ENCODE data around the gene FAM9B. TPM values are rescaled to one million over a fixed set of nuclear protein-coding genes. Genes with fewer than 3 reads are reported as not detected.

The FAM9B gene
- polyA plus RNA-seq, 1 experiment = not detected

DNA sequence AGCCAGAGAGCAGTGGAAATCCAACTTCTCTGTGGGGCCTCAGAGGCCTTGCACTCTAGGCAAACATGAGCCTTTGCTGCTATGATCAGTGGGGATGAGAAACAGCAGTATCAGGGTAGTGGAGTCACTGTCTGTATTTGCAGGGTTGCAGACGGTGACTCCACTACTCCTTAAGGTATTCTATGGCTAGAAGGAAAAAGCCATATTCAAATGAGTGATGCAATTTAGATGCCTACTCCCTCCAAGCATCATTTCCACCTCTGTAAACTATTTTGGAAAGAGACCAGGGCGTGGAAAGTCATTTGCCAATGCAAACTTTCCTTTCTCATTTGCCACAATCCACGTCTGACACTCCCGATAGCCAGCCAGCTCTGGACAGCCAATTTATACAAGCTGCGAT, 35.6 kb upstream of the FAM9B start:
- Histone ChIP-seq H3K4me3 (ENCODE audit: low read depth, low read length) (no peak overlapping the region), H3K36me3 (ENCODE audit: control insufficient read depth, insufficient read depth, low read length) (no peaks in the 10 kb centered on the region), H3K27me3 (ENCODE audit: control insufficient read depth, insufficient read depth, low read length) (no peaks in the 10 kb centered on the region)
- ChIA-PET POLR2A (no interaction called here), CTCF (no interaction called here)
- DNase-seq (ENCODE audit: low read depth) = no peak
- TF ChIP-seq, protein P1, sequence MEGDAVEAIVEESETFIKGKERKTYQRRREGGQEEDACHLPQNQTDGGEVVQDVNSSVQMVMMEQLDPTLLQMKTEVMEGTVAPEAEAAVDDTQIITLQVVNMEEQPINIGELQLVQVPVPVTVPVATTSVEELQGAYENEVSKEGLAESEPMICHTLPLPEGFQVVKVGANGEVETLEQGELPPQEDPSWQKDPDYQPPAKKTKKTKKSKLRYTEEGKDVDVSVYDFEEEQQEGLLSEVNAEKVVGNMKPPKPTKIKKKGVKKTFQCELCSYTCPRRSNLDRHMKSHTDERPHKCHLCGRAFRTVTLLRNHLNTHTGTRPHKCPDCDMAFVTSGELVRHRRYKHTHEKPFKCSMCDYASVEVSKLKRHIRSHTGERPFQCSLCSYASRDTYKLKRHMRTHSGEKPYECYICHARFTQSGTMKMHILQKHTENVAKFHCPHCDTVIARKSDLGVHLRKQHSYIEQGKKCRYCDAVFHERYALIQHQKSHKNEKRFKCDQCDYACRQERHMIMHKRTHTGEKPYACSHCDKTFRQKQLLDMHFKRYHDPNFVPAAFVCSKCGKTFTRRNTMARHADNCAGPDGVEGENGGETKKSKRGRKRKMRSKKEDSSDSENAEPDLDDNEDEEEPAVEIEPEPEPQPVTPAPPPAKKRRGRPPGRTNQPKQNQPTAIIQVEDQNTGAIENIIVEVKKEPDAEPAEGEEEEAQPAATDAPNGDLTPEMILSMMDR (IDR thresholded peaks at IDR 0.05; ENCODE audit: insufficient read depth, low read depth, low read length) = no peak

DNA sequence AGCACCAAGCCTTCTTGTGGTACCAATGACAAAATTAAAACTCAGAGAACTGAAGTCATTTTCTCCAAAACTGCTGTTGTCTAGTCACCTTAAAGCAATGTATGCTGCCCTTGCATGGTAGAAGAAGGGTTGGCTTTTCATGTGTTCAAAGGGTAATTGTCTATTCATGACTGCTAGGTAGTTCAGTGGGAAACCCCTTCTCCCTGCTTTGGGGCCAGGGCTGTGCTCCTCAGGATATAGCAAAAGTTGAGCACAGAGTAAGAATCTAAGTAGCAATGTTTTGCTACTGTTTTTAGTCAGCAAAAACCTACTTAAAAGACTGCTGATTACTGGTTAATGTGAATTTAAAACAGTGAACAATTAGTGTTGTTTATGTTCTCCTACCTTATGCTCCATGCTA, 30.8 kb upstream of the FAM9B start:
- CTCF ChIA-PET = no interaction called here
- Histone ChIP-seq H3K36me3 (ENCODE audit: control insufficient read depth, insufficient read depth, low read length) (no peaks in the 10 kb centered on the region), H3K27me3 (ENCODE audit: control insufficient read depth, insufficient read depth, low read length) (no peaks in the 10 kb centered on the region), H3K4me3 (ENCODE audit: low read depth, low read length) (no peak overlapping the region)
- TF ChIP-seq, protein P1 (IDR thresholded peaks at IDR 0.05; ENCODE audit: insufficient read depth, low read depth, low read length) = no peak
- DNase-seq (ENCODE audit: low read depth) = no peak
- POLR2A ChIA-PET = no interaction called here

DNA sequence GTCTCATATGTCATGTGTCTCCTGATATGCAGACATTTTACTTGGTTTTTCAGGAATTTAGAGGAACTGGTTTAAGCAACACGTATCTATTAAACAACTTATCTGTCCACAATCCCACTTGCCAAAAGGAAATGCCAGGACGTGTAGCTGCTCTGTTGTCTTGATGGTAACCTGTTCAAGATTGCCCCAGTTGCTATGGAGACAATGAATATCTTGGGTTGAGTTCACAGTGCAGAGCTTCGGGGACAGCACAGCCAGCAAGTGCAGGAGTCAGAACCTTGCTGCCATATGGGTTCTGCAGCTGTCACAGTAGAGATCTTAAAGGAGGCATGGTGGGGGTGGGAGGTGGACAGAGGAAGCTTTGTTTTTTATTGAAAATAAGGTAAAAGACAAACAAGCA, 28.7 kb upstream of the FAM9B start:
- ChIA-PET POLR2A (no interaction called here), CTCF (no interaction called here)
- no peak for DNase-seq (ENCODE audit: low read depth)
- TF ChIP-seq, protein P1 (IDR thresholded peaks at IDR 0.05; ENCODE audit: insufficient read depth, low read depth, low read length) = no peak
- H3K36me3 ChIP-seq (ENCODE audit: control insufficient read depth, insufficient read depth, low read length) = no peaks in the 10 kb centered on the region
- no peaks in the 10 kb centered on the region for H3K27me3 ChIP-seq (ENCODE audit: control insufficient read depth, insufficient read depth, low read length)
- H3K4me3 ChIP-seq (ENCODE audit: low read depth, low read length) = no peak overlapping the region

DNA sequence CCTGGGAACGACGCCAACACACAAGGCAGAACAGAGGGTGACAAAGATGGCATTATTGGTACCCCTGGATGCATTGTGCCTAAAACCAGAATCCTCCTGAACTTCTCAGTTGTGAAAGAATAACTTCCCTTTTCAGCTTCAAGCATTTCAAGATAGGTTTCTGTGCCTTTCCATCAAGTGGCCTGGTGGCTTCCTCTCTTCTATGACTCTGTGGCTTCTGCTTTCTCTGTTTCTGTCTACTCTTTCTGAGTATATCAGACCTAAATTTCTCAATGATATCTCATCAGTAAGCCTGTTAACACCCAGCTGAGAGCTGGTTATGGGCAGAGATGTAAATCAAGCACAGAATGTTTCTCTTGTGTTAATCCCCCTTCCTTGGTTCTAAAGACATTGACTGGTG, 21.4 kb upstream of the FAM9B start:
- Histone ChIP-seq H3K27me3 (ENCODE audit: control insufficient read depth, insufficient read depth, low read length) (no peaks in the 10 kb centered on the region), H3K36me3 (ENCODE audit: control insufficient read depth, insufficient read depth, low read length) (no peaks in the 10 kb centered on the region), H3K4me3 (ENCODE audit: low read depth, low read length) (no peak overlapping the region)
- POLR2A ChIA-PET = no interaction called here
- TF ChIP-seq, protein P1 (IDR thresholded peaks at IDR 0.05; ENCODE audit: insufficient read depth, low read depth, low read length) = no peak
- CTCF ChIA-PET = no interaction called here
- no peak for DNase-seq (ENCODE audit: low read depth)

DNA sequence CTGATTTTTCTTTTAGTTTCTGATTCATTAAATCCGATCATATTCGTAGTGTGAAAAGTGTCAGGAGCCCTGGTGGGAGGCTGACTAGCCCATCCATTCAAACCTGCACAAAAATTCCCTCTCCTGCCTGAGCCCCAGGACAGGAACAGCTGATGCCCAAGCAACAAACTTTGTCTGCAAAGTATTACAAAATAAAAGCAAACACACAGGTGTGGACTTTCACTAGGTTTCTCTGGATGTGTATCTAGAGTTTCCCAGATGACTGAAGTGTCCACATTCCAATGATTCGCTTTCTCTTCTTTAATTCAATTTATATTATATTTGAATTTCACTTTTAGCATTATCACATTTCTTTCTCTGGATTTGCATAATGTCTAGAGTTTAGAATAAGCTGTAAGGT, 18.2 kb upstream of the FAM9B start:
- TF ChIP-seq, protein P1 (IDR thresholded peaks at IDR 0.05; ENCODE audit: insufficient read depth, low read depth, low read length) = no peak
- ChIA-PET CTCF (no interaction called here), POLR2A (no interaction called here)
- no peak for DNase-seq (ENCODE audit: low read depth)
- Histone ChIP-seq H3K27me3 (ENCODE audit: control insufficient read depth, insufficient read depth, low read length) (no peaks in the 10 kb centered on the region), H3K36me3 (ENCODE audit: control insufficient read depth, insufficient read depth, low read length) (no peaks in the 10 kb centered on the region), H3K4me3 (ENCODE audit: low read depth, low read length) (no peak overlapping the region)

Data from BJ (cell line).